GM10266 (cell line): ENCODE data around the gene PPIL1.

ENCODE experiments used
- DNase-seq: peaks from one replicate; pipeline ENCODE4 v3.0.0; 2012; ENCODE audit errors: extremely low spot score
- TF ChIP-seq, protein P1 (sequence below): IDR thresholded peaks from 2 replicates; pipeline ENCODE4 v1.5.1; 2012; ENCODE audit warnings: mild to moderate bottlenecking, low read depth; ENCODE audit not compliant: control insufficient read depth, insufficient read depth; ENCODE audit errors: missing control alignments

The PPIL1 gene

GRCh38 chr6:36809941-36810803, 64.4 kb downstream of the PPIL1 start:
- TF ChIP-seq, protein P1, sequence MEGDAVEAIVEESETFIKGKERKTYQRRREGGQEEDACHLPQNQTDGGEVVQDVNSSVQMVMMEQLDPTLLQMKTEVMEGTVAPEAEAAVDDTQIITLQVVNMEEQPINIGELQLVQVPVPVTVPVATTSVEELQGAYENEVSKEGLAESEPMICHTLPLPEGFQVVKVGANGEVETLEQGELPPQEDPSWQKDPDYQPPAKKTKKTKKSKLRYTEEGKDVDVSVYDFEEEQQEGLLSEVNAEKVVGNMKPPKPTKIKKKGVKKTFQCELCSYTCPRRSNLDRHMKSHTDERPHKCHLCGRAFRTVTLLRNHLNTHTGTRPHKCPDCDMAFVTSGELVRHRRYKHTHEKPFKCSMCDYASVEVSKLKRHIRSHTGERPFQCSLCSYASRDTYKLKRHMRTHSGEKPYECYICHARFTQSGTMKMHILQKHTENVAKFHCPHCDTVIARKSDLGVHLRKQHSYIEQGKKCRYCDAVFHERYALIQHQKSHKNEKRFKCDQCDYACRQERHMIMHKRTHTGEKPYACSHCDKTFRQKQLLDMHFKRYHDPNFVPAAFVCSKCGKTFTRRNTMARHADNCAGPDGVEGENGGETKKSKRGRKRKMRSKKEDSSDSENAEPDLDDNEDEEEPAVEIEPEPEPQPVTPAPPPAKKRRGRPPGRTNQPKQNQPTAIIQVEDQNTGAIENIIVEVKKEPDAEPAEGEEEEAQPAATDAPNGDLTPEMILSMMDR, result no peak
- no peak for DNase-seq

- TF ChIP-seq, protein P1, result no peak
- DNase-seq, result no peak
Observed at GRCh38 chr6:36809156-36809555, 65.4 kb downstream of the PPIL1 start.

GRCh38 chr6:36808634-36809033, 66.0 kb downstream of the PPIL1 start:
- DNase-seq, result no peak
- TF ChIP-seq, protein P1, result no peak

DNA sequence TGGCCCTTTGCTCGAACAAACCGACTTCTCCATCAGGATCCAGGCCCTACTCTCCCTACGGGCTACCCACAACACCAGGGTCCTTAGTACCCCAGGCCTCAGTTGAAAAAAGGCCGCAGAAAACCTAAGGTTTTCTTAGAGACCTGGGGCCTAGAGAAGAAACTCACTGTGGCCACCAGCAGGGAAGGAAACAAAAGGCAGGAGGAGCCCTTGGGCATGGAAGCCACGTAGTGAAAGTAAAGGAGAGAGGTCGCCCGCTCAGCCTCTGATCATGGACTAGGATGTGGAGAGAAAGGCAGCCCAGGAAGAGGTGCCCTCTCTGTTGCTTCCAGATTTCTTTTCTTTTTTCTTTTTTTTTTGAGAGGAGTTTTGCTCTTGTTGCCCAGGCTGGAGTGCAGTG, 66.9 kb downstream of the PPIL1 start:
- DNase-seq, result no peak
- TF ChIP-seq, protein P1, result no peak

- TF ChIP-seq, protein P1, result no peak
- no peak for DNase-seq
Observed at GRCh38 chr6:36807143-36807542, 67.5 kb downstream of the PPIL1 start.

- TF ChIP-seq, protein P1, result no peak
- no peak for DNase-seq
Observed at GRCh38 chr6:36805917-36806316, 68.7 kb downstream of the PPIL1 start.

GRCh38 chr6:36805096-36805797, 69.4 kb downstream of the PPIL1 start:
- TF ChIP-seq, protein P1, result no peak
- DNase-seq, result no peak
